WTC11 (cell line): ENCODE data around the gene EMILIN1. TPM values are rescaled to one million over a fixed set of nuclear protein-coding genes. Genes with fewer than 3 reads are reported as not detected.

ENCODE experiments used
- CREB1 ChIP-seq: sonication (generic); formaldehyde crosslinking; IDR thresholded peaks from 2 replicates; pipeline ENCODE4 v1.8.0; 2023; ENCODE audit warnings: mild to moderate bottlenecking, missing genetic modification reagents
- ESRRA ChIP-seq: sonication (generic); formaldehyde crosslinking; IDR thresholded peaks from 2 replicates; pipeline ENCODE4 v1.8.1; 2022; ENCODE audit warnings: mild to moderate bottlenecking, missing genetic modification reagents, borderline replicate concordance
- ETV6 ChIP-seq: sonication (generic); formaldehyde crosslinking; IDR thresholded peaks from 2 replicates; pipeline ENCODE4 v1.8.1; 2022; ENCODE audit warnings: mild to moderate bottlenecking, missing genetic modification reagents
- FOXP1 ChIP-seq: sonication (generic); formaldehyde crosslinking; IDR thresholded peaks from 2 replicates; pipeline ENCODE4 v1.8.0; 2022; ENCODE audit warnings: missing genetic modification reagents, mild to moderate bottlenecking, moderate library complexity, borderline replicate concordance
- GRHL2 ChIP-seq: fragments of 250-450 bp; sonication (Bioruptor Pico); IDR thresholded peaks from 2 replicates; pipeline ENCODE4 v1.8.0; 2022; ENCODE audit warnings: mild to moderate bottlenecking, moderate library complexity; ENCODE audit not compliant: insufficient replicate concordance, severe bottlenecking
- IRF2 ChIP-seq: sonication (generic); formaldehyde crosslinking; IDR thresholded peaks from 2 replicates; pipeline ENCODE4 v1.8.0; 2022; ENCODE audit warnings: low read depth, missing genetic modification reagents, borderline replicate concordance
- MXD4 ChIP-seq: fragments of 250-450 bp; sonication (Bioruptor Pico); IDR thresholded peaks from 2 replicates; pipeline ENCODE4 v1.8.0; 2021; ENCODE audit warnings: mild to moderate bottlenecking, moderate library complexity, borderline replicate concordance
- NFATC4 ChIP-seq: fragments of 250-450 bp; sonication (Bioruptor Pico); IDR thresholded peaks from 2 replicates; pipeline ENCODE4 v1.9.0; 2021; ENCODE audit warnings: mild to moderate bottlenecking
- NR1H2 ChIP-seq: sonication (generic); formaldehyde crosslinking; IDR thresholded peaks from 2 replicates; pipeline ENCODE4 v1.9.0; 2021; ENCODE audit warnings: mild to moderate bottlenecking, moderate library complexity, missing genetic modification reagents
- SMAD3 ChIP-seq: sonication (generic); formaldehyde crosslinking; IDR thresholded peaks from 2 replicates; pipeline ENCODE4 v1.8.0; 2022; ENCODE audit warnings: missing genetic modification reagents, mild to moderate bottlenecking, borderline replicate concordance
- SOX15 ChIP-seq: fragments of 250-450 bp; sonication (Bioruptor Pico); IDR thresholded peaks from 2 replicates; pipeline ENCODE4 v1.9.0; 2021; ENCODE audit warnings: mild to moderate bottlenecking
- SP1 ChIP-seq: sonication (generic); formaldehyde crosslinking; conservative IDR thresholded peaks from 2 replicates; pipeline ENCODE4 v1.8.1; 2022; ENCODE audit warnings: missing genetic modification reagents
- TCF7 ChIP-seq: sonication (generic); formaldehyde crosslinking; IDR thresholded peaks from 2 replicates; pipeline ENCODE4 v1.8.0; 2022; ENCODE audit warnings: mild to moderate bottlenecking, low read depth, missing genetic modification reagents, moderate library complexity
- TEAD1 ChIP-seq: sonication (generic); formaldehyde crosslinking; IDR thresholded peaks from 2 replicates; pipeline ENCODE4 v1.8.0; 2022; ENCODE audit warnings: mild to moderate bottlenecking, missing genetic modification reagents
- ZNF396 ChIP-seq: fragments of 250-450 bp; sonication (Bioruptor Pico); IDR thresholded peaks from 2 replicates; pipeline ENCODE4 v1.8.0; 2021; ENCODE audit warnings: mild to moderate bottlenecking, moderate library complexity, borderline replicate concordance
- total RNA-seq: library from RNA; stranded (reverse); gene quantifications from 3 replicates; pipeline ENCODE4 v1.2.3, GENCODE V29; 2021
- TF ChIP-seq, protein P1 (sequence below): sonication (generic); formaldehyde crosslinking; IDR thresholded peaks from 2 replicates; pipeline ENCODE4 v1.8.0; 2023; ENCODE audit warnings: missing genetic modification reagents
- TF ChIP-seq, protein P2 (sequence below): sonication (generic); formaldehyde crosslinking; IDR thresholded peaks from 2 replicates; pipeline ENCODE4 v1.8.0; 2023; ENCODE audit warnings: mild to moderate bottlenecking, missing genetic modification reagents
- TF ChIP-seq, protein P3 (sequence below): fragments of 250-450 bp; sonication (Bioruptor Pico); IDR thresholded peaks from 2 replicates; pipeline ENCODE4 v2.1.2; 2022; ENCODE audit warnings: mild to moderate bottlenecking, moderate library complexity
- TF ChIP-seq, protein P4 (sequence below): fragments of 250-450 bp; sonication (Bioruptor Pico); IDR thresholded peaks from 2 replicates; pipeline ENCODE4 v1.9.0; 2021; ENCODE audit warnings: mild to moderate bottlenecking, borderline replicate concordance
- TF ChIP-seq, protein P5 (sequence below): sonication (generic); formaldehyde crosslinking; conservative IDR thresholded peaks from 2 replicates; pipeline ENCODE4 v1.8.1; 2022; ENCODE audit warnings: mild to moderate bottlenecking, missing genetic modification reagents
- TF ChIP-seq, protein P6 (sequence below): sonication (generic); formaldehyde crosslinking; IDR thresholded peaks from 2 replicates; pipeline ENCODE4 v1.8.1; 2023; ENCODE audit warnings: mild to moderate bottlenecking, missing genetic modification reagents, moderate library complexity
- TF ChIP-seq, protein P7 (sequence below): sonication (generic); formaldehyde crosslinking; IDR thresholded peaks from 2 replicates; pipeline ENCODE4 v1.8.0; 2022; ENCODE audit warnings: mild to moderate bottlenecking, missing genetic modification reagents
- TF ChIP-seq, protein P8 (sequence below): sonication (generic); formaldehyde crosslinking; IDR thresholded peaks from 2 replicates; pipeline ENCODE4 v1.8.1; 2022; ENCODE audit warnings: low read depth, missing genetic modification reagents, borderline replicate concordance

Gene EMILIN1
- total RNA-seq, 1 experiment from 2014 or later: 3.5 TPM

DNA sequence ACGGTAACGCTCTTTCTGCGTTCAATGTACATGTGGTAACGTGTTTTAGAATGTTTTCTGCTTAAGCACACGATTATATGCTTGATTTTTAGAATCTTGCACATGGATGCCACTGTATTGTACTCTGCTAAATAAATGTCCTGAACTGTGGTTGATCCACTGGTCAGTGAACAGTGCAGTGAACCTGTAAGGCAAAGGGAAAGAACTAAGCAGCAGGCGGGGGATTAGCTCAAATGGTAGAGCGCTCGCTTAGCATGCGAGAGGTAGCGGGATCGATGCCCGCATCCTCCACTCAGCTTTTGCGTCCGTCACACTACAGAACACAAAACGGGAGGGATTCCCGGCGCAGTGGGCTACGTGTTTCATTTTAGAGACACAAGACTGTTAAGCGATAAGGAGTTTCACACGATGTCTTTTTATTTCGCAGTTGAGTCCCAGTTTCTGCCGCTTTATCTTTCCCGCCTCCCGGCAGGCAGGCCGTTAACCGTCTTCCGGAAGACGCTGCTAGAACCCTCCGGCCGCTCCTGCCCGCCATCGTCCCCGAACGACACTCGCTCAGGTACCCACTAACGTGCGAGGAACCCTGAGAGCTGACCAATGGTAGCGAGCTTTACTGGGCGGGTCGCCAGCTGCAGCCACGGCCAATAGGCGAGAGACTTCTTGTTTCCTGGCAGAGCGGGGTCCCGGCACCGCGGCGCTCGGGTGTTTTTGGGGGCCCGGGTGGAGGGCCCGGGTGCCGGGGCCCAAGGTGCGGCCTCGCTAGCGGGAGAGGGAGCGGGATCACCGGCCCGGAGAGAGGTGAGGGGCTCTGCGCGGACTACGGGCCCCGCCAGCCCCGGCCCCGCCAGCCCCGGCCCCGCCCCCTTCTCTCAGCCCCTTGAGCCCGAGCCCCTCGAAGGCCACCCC is 27.2 kb upstream of the EMILIN1 start, which contains the start of gene AGBL5 (continued):
- TF ChIP-seq, protein P1, sequence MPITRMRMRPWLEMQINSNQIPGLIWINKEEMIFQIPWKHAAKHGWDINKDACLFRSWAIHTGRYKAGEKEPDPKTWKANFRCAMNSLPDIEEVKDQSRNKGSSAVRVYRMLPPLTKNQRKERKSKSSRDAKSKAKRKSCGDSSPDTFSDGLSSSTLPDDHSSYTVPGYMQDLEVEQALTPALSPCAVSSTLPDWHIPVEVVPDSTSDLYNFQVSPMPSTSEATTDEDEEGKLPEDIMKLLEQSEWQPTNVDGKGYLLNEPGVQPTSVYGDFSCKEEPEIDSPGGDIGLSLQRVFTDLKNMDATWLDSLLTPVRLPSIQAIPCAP (CRISPR knock-in tag): 0 out of 2 replicates have a peak, but pooled peaks have one; percentile 13
- TF ChIP-seq NFATC4 (CRISPR knock-in tag) (0 out of 2 replicates have a peak, but pooled peaks have one; percentile 62), FOXP1 (peak; percentile 60; the same call in 1 of the 2 replicates), ZNF396 (CRISPR knock-in tag) (no peak), GRHL2 (CRISPR knock-in tag) (no peak), ETV6 (CRISPR knock-in tag) (peak; percentile 91), NR1H2 (CRISPR knock-in tag) (no peak), SOX15 (CRISPR knock-in tag) (no peak; the same call in 1 of the 2 replicates), IRF2 (CRISPR knock-in tag) (no peak), ESRRA (peak; percentile 52; the same call in 1 of the 2 replicates), CREB1 (CRISPR knock-in tag) (peak; percentile 63; the same call in 1 of the 2 replicates), TCF7 (CRISPR knock-in tag) (no peak), SP1 (CRISPR knock-in tag) (peak; percentile 80), TEAD1 (CRISPR knock-in tag) (peak; percentile 57), MXD4 (CRISPR knock-in tag) (no peak), SMAD3 (CRISPR knock-in tag) (no peak)
- TF ChIP-seq, protein P2, sequence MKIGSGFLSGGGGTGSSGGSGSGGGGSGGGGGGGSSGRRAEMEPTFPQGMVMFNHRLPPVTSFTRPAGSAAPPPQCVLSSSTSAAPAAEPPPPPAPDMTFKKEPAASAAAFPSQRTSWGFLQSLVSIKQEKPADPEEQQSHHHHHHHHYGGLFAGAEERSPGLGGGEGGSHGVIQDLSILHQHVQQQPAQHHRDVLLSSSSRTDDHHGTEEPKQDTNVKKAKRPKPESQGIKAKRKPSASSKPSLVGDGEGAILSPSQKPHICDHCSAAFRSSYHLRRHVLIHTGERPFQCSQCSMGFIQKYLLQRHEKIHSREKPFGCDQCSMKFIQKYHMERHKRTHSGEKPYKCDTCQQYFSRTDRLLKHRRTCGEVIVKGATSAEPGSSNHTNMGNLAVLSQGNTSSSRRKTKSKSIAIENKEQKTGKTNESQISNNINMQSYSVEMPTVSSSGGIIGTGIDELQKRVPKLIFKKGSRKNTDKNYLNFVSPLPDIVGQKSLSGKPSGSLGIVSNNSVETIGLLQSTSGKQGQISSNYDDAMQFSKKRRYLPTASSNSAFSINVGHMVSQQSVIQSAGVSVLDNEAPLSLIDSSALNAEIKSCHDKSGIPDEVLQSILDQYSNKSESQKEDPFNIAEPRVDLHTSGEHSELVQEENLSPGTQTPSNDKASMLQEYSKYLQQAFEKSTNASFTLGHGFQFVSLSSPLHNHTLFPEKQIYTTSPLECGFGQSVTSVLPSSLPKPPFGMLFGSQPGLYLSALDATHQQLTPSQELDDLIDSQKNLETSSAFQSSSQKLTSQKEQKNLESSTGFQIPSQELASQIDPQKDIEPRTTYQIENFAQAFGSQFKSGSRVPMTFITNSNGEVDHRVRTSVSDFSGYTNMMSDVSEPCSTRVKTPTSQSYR (CRISPR knock-in tag): no peak
- TF ChIP-seq, protein P3, sequence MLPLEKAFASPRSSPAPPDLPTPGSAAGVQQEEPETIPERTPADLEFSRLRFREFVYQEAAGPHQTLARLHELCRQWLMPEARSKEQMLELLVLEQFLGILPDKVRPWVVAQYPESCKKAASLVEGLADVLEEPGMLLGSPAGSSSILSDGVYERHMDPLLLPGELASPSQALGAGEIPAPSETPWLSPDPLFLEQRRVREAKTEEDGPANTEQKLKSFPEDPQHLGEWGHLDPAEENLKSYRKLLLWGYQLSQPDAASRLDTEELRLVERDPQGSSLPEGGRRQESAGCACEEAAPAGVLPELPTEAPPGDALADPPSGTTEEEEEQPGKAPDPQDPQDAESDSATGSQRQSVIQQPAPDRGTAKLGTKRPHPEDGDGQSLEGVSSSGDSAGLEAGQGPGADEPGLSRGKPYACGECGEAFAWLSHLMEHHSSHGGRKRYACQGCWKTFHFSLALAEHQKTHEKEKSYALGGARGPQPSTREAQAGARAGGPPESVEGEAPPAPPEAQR (CRISPR knock-in tag): no peak
- TF ChIP-seq, protein P4, sequence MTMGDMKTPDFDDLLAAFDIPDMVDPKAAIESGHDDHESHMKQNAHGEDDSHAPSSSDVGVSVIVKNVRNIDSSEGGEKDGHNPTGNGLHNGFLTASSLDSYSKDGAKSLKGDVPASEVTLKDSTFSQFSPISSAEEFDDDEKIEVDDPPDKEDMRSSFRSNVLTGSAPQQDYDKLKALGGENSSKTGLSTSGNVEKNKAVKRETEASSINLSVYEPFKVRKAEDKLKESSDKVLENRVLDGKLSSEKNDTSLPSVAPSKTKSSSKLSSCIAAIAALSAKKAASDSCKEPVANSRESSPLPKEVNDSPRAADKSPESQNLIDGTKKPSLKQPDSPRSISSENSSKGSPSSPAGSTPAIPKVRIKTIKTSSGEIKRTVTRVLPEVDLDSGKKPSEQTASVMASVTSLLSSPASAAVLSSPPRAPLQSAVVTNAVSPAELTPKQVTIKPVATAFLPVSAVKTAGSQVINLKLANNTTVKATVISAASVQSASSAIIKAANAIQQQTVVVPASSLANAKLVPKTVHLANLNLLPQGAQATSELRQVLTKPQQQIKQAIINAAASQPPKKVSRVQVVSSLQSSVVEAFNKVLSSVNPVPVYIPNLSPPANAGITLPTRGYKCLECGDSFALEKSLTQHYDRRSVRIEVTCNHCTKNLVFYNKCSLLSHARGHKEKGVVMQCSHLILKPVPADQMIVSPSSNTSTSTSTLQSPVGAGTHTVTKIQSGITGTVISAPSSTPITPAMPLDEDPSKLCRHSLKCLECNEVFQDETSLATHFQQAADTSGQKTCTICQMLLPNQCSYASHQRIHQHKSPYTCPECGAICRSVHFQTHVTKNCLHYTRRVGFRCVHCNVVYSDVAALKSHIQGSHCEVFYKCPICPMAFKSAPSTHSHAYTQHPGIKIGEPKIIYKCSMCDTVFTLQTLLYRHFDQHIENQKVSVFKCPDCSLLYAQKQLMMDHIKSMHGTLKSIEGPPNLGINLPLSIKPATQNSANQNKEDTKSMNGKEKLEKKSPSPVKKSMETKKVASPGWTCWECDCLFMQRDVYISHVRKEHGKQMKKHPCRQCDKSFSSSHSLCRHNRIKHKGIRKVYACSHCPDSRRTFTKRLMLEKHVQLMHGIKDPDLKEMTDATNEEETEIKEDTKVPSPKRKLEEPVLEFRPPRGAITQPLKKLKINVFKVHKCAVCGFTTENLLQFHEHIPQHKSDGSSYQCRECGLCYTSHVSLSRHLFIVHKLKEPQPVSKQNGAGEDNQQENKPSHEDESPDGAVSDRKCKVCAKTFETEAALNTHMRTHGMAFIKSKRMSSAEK: peak; percentile 94; the same call in 1 of the 2 replicates
- TF ChIP-seq, protein P5, sequence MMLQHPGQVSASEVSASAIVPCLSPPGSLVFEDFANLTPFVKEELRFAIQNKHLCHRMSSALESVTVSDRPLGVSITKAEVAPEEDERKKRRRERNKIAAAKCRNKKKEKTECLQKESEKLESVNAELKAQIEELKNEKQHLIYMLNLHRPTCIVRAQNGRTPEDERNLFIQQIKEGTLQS: no peak
- TF ChIP-seq, protein P6, sequence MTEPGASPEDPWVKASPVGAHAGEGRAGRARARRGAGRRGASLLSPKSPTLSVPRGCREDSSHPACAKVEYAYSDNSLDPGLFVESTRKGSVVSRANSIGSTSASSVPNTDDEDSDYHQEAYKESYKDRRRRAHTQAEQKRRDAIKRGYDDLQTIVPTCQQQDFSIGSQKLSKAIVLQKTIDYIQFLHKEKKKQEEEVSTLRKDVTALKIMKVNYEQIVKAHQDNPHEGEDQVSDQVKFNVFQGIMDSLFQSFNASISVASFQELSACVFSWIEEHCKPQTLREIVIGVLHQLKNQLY (CRISPR knock-in tag): no peak
- TF ChIP-seq, protein P7, sequence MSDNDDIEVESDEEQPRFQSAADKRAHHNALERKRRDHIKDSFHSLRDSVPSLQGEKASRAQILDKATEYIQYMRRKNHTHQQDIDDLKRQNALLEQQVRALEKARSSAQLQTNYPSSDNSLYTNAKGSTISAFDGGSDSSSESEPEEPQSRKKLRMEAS: peak; percentile 98
- TF ChIP-seq, protein P8, sequence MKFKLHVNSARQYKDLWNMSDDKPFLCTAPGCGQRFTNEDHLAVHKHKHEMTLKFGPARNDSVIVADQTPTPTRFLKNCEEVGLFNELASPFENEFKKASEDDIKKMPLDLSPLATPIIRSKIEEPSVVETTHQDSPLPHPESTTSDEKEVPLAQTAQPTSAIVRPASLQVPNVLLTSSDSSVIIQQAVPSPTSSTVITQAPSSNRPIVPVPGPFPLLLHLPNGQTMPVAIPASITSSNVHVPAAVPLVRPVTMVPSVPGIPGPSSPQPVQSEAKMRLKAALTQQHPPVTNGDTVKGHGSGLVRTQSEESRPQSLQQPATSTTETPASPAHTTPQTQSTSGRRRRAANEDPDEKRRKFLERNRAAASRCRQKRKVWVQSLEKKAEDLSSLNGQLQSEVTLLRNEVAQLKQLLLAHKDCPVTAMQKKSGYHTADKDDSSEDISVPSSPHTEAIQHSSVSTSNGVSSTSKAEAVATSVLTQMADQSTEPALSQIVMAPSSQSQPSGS (CRISPR knock-in tag): no peak
